ENCODE data around the gene ADAMTS8. TPM values are rescaled to one million over a fixed set of nuclear protein-coding genes. Genes with fewer than 3 reads are reported as not detected.

Gene ADAMTS8
- total RNA-seq, 1 donor: 2.6 TPM

GRCh38 chr11:130431801-130432200 is 3.4 kb upstream of the ADAMTS8 start:
- TF ChIP-seq CTCF (IDR thresholded peaks at IDR 0.05; ENCODE audit: insufficient read depth, low read length): no peak
- peak; percentile 76 for DNase-seq (ENCODE audit: low read depth)
- H3K4me3 ChIP-seq (ENCODE audit: low read depth, low read length): no peak overlapping the region

- H3K4me3 ChIP-seq (ENCODE audit: low read depth, low read length): no peak overlapping the region
- TF ChIP-seq CTCF (IDR thresholded peaks at IDR 0.05; ENCODE audit: insufficient read depth, low read length): peak; percentile 81
- peak; percentile 79 for DNase-seq (ENCODE audit: low read depth)
These were observed 2.9 kb upstream of the ADAMTS8 start for GRCh38 chr11:130431331-130431773.

GRCh38 chr11:130429983-130430382 is 1.6 kb upstream of the ADAMTS8 start:
- DNase-seq (ENCODE audit: low read depth): no peak
- no peak overlapping the region for H3K4me3 ChIP-seq (ENCODE audit: low read depth, low read length)
- TF ChIP-seq CTCF (IDR thresholded peaks at IDR 0.05; ENCODE audit: insufficient read depth, low read length): no peak

- H3K4me3 ChIP-seq (ENCODE audit: low read depth, low read length): no peak overlapping the region
- no peak for DNase-seq (ENCODE audit: low read depth)
- no peak for TF ChIP-seq CTCF (IDR thresholded peaks at IDR 0.05; ENCODE audit: insufficient read depth, low read length)
These were observed 792 bp upstream of the ADAMTS8 start for GRCh38 chr11:130429120-130429681.

- peak; percentile 37 for TF ChIP-seq CTCF (IDR thresholded peaks at IDR 0.05; ENCODE audit: insufficient read depth, low read length)
- DNase-seq (ENCODE audit: low read depth): no peak
- peak overlapping the region; percentile 40 for H3K4me3 ChIP-seq (ENCODE audit: low read depth, low read length)
These were observed 661 bp downstream of the ADAMTS8 start for GRCh38 chr11:130427581-130428315.

GRCh38 chr11:130426837-130427341 is 1.5 kb downstream of the ADAMTS8 start:
- no peak for TF ChIP-seq CTCF (IDR thresholded peaks at IDR 0.05; ENCODE audit: insufficient read depth, low read length)
- no peak for DNase-seq (ENCODE audit: low read depth)
- H3K4me3 ChIP-seq (ENCODE audit: low read depth, low read length): no peak overlapping the region
